GM18870 (cell line): ENCODE measurements around the gene DHTKD1.

ENCODE experiments used
- ATAC-seq: cut with Tn5 transposase; IDR thresholded peaks from one replicate; pipeline ENCODE4 v1.9.1; 2021; ENCODE audit warnings: moderate library complexity; ENCODE audit not compliant: unreplicated experiment

Gene DHTKD1, protein sequence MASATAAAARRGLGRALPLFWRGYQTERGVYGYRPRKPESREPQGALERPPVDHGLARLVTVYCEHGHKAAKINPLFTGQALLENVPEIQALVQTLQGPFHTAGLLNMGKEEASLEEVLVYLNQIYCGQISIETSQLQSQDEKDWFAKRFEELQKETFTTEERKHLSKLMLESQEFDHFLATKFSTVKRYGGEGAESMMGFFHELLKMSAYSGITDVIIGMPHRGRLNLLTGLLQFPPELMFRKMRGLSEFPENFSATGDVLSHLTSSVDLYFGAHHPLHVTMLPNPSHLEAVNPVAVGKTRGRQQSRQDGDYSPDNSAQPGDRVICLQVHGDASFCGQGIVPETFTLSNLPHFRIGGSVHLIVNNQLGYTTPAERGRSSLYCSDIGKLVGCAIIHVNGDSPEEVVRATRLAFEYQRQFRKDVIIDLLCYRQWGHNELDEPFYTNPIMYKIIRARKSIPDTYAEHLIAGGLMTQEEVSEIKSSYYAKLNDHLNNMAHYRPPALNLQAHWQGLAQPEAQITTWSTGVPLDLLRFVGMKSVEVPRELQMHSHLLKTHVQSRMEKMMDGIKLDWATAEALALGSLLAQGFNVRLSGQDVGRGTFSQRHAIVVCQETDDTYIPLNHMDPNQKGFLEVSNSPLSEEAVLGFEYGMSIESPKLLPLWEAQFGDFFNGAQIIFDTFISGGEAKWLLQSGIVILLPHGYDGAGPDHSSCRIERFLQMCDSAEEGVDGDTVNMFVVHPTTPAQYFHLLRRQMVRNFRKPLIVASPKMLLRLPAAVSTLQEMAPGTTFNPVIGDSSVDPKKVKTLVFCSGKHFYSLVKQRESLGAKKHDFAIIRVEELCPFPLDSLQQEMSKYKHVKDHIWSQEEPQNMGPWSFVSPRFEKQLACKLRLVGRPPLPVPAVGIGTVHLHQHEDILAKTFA

DNA sequence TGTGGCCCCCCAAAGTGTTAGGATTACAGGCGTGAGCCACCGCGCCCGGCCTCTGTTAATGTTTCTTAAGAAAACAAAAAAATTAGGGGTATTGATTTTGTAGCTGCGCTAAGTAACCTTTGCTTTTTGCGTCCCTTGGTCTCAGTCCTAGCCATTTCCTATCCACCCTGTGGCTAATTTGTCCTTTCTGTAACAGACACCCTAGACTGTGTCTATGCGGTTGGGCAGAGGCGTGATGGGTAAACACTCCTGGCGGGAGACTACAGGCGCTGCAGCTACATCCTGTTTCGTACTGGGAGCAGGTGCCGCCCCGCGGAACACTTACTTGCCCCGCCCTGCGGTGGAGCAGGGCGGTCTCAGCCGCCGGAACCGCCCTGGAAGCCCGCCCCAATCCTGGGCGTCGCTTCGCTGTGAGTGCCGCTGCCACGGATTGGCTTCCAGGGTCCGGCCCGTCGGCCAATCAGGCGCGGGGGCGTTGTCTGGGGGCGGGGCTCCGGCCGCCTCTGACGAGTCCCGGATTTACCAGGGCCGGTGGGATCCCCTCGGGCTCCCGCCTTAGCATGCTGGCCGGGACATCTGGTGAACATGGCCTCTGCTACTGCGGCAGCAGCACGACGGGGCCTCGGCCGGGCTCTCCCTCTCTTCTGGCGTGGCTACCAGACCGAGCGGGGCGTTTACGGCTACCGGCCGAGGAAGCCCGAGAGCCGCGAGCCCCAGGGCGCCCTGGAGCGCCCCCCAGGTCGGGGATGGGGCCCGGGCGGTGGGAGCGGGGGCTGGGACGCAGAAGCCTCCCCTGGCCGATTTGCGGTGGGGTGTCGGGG, at the start of gene DHTKD1:
DHTKD1 (plus strand) TSS at position 506 of the 821 bp plus-strand sequence; CDS start at position 586, 80 bp downstream.
- peak; percentile 96 for ATAC-seq

- ATAC-seq = no peak
These were observed 49.3 kb upstream of the DHTKD1 start for GRCh38 chr10:12019283-12019971.

- no peak for ATAC-seq
These were observed 48.2 kb upstream of the DHTKD1 start for GRCh38 chr10:12020574-12020973.

DNA sequence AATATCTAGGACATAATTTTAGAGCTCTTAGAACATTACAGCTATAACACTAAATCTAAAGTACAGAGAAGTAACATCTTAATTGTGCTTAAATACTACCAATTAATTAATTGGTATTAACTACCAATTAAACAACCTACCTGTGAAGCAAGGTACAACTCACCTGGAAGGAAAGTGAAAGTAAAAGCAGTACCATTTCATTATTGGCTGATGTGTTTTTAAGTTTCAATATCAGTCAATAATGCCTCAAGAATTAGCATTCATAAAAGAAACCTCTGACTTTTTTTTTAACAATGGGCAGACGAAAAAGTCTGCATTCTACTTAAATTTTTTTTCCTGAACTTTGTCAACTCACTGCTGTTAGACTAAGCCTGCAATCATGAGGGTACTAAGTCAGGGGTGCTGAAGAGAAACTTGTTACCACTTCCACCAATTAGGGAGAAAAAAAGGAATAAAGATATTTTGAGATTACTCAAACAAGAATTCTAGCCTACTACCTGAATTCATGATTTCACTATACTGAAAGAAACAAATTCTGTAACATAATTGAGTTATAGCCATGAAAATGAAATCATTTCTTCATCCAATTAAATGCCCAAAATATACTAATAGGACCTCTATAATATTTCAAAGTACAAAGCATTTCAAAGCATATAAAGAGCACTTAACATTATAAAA, 46.0 kb upstream of the DHTKD1 start:
- ATAC-seq = no peak

DNA sequence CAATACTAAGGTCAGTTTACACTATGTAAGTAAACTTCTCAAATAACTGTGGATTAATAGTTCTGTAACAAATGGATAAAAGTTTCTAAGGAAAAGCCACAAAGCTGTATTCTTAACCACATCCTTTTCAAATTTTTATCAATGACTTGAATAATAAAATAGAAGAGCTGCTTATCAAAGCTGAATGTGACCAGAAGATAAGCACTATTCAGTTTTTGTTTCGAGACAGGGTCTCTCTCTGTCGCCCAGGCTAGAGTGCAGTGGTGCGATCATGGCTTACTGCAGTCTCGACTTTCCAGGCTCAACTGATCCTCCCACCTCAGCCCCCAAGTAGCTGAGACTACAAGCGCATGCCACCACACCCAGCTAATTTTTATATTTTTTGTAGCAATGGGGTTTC, 43.2 kb upstream of the DHTKD1 start:
- ATAC-seq = no peak

DNA sequence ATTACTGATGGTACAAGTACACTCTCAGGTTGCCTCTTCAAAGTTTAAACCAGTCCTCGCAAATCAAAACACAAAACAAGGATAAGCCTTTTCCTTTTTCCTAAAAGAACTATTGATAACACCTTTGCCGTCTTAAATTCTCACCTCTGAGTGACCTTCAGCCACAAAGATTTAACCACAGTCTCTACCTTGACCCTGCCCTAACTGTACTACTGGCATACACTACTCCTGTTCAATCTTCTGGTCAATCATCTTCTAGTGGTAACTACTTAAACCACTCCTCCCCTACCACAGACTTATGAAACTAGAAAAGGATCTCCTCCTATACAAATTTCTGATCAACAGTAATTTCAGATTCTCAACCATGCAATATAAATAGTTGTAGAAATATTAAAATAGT, 41.2 kb upstream of the DHTKD1 start:
- ATAC-seq = peak; percentile 95

DNA sequence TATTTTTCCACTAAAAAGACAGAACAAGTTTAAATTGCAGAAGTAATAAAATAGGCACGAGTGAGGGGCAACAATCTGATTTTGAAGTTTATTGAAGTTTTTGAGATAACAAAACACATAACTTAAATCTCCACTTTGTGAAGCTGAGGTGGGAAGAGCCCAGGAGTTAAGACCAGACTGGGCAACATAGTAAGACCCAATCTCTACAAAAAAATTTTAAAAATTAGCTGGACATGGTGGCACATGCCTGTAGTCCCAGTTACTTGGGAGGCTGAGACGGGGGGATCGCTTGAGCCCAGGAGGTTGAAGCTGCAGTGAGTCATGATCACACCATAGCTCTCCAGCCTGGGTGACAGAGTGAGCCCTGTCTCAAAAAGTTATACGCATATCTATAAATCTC, 37.4 kb upstream of the DHTKD1 start:
- ATAC-seq = no peak

GRCh38 chr10:12036073-12036655, 32.6 kb upstream of the DHTKD1 start:
- no peak for ATAC-seq

DNA sequence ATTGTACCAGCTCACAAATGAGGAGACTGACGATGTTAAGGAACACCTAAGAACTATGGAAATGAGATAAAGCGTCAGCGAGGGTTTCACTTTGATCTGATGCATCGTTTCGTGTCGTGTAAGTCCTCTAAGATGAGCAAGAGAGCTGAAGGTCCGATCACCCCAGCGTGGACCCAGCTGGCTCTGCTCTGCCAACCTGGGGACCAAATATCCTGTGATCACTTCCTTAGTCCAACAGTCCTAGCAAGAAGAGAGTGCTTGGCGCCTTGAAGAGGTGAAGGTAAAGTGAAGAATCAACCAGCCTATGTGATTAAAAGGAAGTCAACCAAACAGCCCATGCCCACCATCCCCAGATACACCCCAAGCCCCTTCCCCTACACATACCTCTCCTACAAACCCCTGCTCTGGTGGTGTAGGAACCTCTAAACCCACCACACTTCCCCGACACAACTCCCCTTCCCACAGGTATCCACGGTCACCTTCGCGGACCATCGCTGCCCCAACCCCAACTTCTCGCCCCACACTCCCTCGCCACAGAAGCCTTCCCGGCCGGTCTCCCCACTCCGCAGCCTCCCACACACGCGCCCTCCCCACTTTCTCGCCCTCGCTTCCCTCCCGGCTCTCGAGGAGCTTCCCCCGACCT, 26.9 kb upstream of the DHTKD1 start:
- no peak for ATAC-seq

DNA sequence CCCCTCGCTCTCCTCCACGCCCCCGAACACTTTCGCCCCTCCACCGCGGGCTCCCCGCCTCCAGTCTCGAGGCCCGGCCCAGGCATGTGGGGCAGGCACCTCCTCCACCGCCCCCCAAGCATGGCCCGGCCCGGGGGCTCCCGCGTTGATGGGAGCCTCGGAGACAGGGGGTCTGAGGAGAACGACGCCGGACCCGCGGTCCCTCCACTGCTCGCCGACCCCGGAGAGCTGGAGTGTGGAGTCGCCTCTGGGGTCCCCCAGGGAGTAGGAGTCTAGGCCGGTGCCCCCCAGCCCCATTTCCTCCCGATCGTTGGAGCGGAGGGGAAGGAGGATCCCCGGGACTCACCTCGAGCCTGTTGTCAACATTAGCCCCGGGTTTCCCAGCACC, 26.4 kb upstream of the DHTKD1 start:
- no peak for ATAC-seq

GRCh38 chr10:12042797-12043651, 25.7 kb upstream of the DHTKD1 start, which contains the start of gene UPF2:
UPF2 (minus strand) TSS chr10:12042809; CDS start chr10:12035423, 7,386 bp downstream.
- peak; percentile 46 for ATAC-seq

DNA sequence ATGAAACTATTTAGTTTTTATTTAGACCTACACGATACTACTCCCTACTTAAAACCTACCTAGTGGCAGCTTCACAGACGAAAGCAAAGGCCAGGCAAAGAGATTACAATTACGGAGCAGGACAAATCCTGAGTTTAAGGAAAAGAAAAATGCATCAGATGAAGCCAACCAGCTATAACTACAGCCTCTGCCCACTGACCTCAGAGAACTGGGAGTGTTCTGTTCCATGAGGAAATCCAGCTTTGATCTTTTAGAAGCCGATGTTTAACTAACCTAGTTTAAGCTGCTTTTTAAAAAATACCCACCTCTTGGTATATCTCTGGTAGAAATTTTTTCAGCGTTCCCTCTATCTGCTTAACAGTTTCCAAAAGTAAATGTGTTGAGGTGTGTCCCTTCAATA, 23.2 kb upstream of the DHTKD1 start:
- ATAC-seq = no peak

GRCh38 chr10:12048547-12048946, 20.2 kb upstream of the DHTKD1 start:
- no peak for ATAC-seq

DNA sequence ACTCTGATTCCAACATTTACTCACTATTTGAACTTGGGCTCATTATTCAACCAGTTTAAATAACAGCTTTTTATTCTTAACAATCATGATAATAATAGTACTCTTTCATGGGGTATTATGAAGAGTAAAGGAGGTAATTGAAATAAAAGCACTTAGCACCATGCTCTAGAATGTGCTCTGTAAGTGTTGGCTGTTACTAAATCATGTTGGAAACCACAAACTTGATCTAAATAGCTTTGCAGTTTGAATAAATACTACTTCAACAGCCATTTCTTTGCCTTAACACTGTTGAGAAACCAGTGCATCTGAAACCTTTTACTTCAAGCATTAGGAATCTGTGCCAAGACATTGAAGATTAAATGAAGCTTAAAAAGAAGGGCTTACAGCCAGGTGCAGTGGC, 18.2 kb upstream of the DHTKD1 start:
- no peak for ATAC-seq

GRCh38 chr10:12051241-12051640, 17.5 kb upstream of the DHTKD1 start:
- ATAC-seq = no peak

DNA sequence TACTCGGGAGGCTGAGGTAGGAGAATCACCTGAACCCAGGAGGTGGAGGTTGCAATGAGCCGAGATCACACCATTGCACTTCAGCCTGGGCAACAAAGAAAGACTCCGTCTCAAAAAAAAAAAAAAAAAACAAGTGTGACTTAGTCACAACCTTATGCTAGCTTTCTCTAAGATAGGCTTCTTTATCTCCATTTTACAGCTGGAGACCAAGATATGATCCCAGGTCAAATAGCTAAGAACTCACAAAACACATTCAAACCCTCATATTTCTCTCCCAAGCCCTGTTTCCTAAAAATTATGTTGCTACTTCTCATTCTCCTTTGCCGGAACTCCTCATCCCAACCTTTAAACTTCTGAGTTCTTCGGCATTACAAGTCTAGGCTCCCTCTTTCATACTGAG, 13.0 kb upstream of the DHTKD1 start:
- no peak for ATAC-seq

DNA sequence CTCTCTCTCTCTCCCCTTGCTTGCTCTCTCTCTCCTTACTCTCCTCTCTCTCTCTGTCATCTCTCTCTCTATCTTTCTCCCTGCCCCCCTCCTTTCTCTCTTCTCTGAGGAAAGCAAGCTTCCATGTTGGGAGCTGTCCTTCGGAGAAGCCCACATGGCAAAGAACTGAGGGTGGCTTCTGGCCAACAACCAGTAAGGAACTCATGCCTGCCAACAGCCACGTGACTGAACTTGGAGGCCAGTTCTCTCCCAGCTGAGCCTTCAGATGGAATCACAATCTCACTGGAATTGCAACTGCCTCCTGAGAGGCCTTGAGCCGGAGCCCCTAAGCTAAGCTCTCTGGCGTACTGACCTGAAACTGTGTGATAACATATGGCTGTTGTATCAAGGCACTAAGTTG, 12.0 kb upstream of the DHTKD1 start:
- ATAC-seq = no peak

- ATAC-seq = no peak
These were observed 7.6 kb upstream of the DHTKD1 start for GRCh38 chr10:12061124-12061523.
